ENCODE measurements around the gene SPATC1L.

Gene SPATC1L

DNA sequence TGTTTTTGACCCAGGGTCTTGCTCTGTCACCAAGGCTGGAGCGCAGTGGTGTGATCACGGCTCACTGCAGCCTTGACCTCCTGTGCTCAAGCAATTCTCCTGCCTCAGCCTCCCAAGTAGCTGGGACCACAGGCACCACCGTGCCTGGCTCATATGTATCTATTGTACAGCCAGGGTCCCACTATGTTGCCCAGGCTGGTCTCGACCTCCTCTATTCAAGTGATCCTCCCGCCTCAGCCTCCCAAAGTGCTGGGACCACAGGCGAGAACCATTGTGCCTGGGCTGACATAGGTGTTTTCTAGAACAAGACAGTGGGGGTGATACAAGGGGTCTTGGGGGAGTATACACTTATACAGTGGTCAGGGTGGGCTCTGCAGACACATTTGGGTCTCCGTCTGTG is 46.4 kb downstream of the SPATC1L start:
- H2AK5ac ChIP-seq (ENCODE audit: low read length, severe bottlenecking), result no peak overlapping the region
- no peak overlapping the region for H3K27ac ChIP-seq (ENCODE audit: low read length, poor library complexity, severe bottlenecking)
- no peaks in the 10 kb centered on the region for H3K9me3 ChIP-seq (ENCODE audit: control insufficient read depth, low read length)
- no peaks in the 10 kb centered on the region for H3K79me1 ChIP-seq (replicated peaks; ENCODE audit: low read length, poor library complexity, severe bottlenecking)
- no peak overlapping the region for H3K4me2 ChIP-seq (ENCODE audit: low read length, poor library complexity, severe bottlenecking)
- H3K27me3 ChIP-seq (ENCODE audit: control insufficient read depth in 1 of 2, insufficient read depth in 1 of 2, low read length in 2 of 2), result peaks cover 15 to 41% of the 10 kb centered on the region in 2 experiments
- no peak overlapping the region for H4K91ac ChIP-seq (ENCODE audit: low read length)
- peaks cover 17% of the 10 kb centered on the region for H3K4me1 ChIP-seq (ENCODE audit: control insufficient read depth, insufficient read depth, low read depth, low read length)
- no peak overlapping the region for H2BK15ac ChIP-seq (ENCODE audit: low read depth, poor library complexity, severe bottlenecking)
- no peak overlapping the region for H2BK12ac ChIP-seq (ENCODE audit: low read length in 2 of 2)
- no peak overlapping the region for H3K9ac ChIP-seq (ENCODE audit: low read length)
- H3K18ac ChIP-seq (ENCODE audit: low read depth in 1 of 2, low read length in 2 of 2), result no peak overlapping the region
- H2AFZ ChIP-seq (ENCODE audit: low read depth, low read length), result no peak overlapping the region
- no peak overlapping the region for H4K8ac ChIP-seq (ENCODE audit: low read length)
- H3K14ac ChIP-seq (ENCODE audit: low read length in 2 of 2), result no peak overlapping the region
- H3K4ac ChIP-seq (ENCODE audit: low read depth in 1 of 2, low read length in 2 of 2), result no peak overlapping the region
- DNase-seq, result no peak
- WGBS, result 91% methylated on average over 7 of the region's 7 CpGs
- H3K4me3 ChIP-seq (ENCODE audit: insufficient read depth in 1 of 2, low read depth in 1 of 2, low read length in 2 of 2), result no peak overlapping the region
- H2BK5ac ChIP-seq (ENCODE audit: low read depth, low read length, poor library complexity, severe bottlenecking), result no peak overlapping the region
- no peak overlapping the region for H2BK120ac ChIP-seq (ENCODE audit: low read depth, low read length)
- no peak overlapping the region for H3K23ac ChIP-seq (ENCODE audit: low read length in 2 of 2)
- H3K36me3 ChIP-seq (ENCODE audit: control insufficient read depth in 1 of 2, insufficient read depth in 2 of 2, low read depth in 1 of 2, low read length in 2 of 2), result peaks cover 0 to 2% of the 10 kb centered on the region in 2 experiments

DNA sequence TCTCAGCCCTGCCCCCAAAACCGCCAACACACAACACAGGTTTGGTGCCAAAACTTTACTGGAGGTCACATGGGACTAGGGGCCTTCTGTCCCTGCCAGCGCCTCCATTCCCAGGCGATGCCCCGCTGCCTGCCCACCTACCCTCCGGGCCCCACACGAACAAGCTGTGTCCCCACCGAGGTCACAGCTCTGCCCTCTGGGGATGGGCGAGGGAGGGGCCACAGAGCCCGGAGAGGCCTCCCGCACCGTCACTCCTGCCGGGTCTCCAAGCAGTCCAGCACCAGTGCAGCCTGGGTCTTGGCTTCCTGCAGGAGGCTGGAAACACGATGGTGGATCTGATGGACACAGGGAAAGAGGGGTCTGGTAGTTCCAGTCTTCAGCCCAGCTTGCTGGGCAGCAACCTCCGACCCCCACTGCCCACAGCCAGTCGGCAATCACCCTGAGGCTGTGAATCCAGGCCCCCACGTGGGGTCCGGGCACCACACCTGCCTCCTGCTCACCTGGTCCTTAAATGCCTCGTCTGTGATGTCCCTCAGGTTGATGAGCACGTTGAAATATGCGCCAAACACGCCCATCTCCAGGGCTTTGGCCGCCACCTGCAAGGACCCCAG is 47.4 kb downstream of the SPATC1L start:
- Histone ChIP-seq H3K27me3 (ENCODE audit: control insufficient read depth in 1 of 2, insufficient read depth in 1 of 2, low read length in 2 of 2) (peaks cover 15 to 35% of the 10 kb centered on the region in 2 experiments), H2BK15ac (ENCODE audit: low read depth, poor library complexity, severe bottlenecking) (no peak overlapping the region), H3K4ac (ENCODE audit: low read depth in 1 of 2, low read length in 2 of 2) (no peak overlapping the region), H3K9me3 (ENCODE audit: control insufficient read depth, low read length) (no peaks in the 10 kb centered on the region), H3K18ac (ENCODE audit: low read depth in 1 of 2, low read length in 2 of 2) (no peak overlapping the region), H2BK120ac (ENCODE audit: low read depth, low read length) (no peak overlapping the region), H2AFZ (ENCODE audit: low read depth, low read length) (no peak overlapping the region), H3K23ac (ENCODE audit: low read length in 2 of 2) (no peak overlapping the region), H4K91ac (ENCODE audit: low read length) (no peak overlapping the region), H3K9ac (ENCODE audit: low read length) (no peak overlapping the region), H3K36me3 (ENCODE audit: control insufficient read depth in 1 of 2, insufficient read depth in 2 of 2, low read depth in 1 of 2, low read length in 2 of 2) (peaks cover 9% of the 10 kb centered on the region in 2 experiments), H3K79me1 (replicated peaks; ENCODE audit: low read length, poor library complexity, severe bottlenecking) (no peaks in the 10 kb centered on the region), H3K4me2 (ENCODE audit: low read length, poor library complexity, severe bottlenecking) (no peak overlapping the region), H2AK5ac (ENCODE audit: low read length, severe bottlenecking) (no peak overlapping the region), H2BK12ac (ENCODE audit: low read length in 2 of 2) (no peak overlapping the region), H3K27ac (ENCODE audit: low read length, poor library complexity, severe bottlenecking) (no peak overlapping the region), H3K4me3 (ENCODE audit: insufficient read depth in 1 of 2, low read depth in 1 of 2, low read length in 2 of 2) (no peak overlapping the region), H3K14ac (ENCODE audit: low read length in 2 of 2) (peak overlapping the region in 1 of 2 experiments; percentile 61), H4K8ac (ENCODE audit: low read length) (no peak overlapping the region), H2BK5ac (ENCODE audit: low read depth, low read length, poor library complexity, severe bottlenecking) (no peak overlapping the region), H3K4me1 (ENCODE audit: control insufficient read depth, insufficient read depth, low read depth, low read length) (peaks cover 18% of the 10 kb centered on the region)
- no peak for DNase-seq
- 83% methylated on average over 22 of the region's 22 CpGs for WGBS

DNA sequence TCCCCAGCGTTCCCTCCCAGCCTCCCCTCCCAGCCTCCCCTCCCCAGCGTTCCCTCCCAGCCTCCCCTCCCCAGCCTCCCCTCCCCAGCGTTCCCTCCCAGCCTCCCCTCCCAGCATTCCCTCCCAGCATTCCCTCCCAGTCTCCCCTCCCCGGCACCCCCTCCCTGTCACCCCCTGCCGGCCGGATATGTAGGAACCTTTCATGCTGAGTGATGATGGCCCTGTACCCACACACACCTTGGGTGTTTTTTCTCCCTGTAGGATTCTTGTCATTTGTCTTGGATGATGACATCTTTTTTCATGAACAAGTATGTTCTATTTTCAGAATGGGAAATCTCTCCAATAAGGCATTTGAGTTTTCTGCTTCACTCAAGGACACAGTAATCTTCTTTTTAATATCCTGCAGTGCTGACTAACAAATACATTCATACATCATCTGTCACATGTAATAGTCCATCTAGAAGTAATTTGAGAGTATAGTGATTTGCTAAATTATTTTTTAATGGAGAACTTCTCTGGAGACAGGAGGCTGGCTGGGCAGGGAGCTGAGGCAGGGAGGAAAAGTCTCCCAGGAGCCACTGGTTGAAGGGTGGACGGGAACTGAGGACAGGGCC is 48.4 kb downstream of the SPATC1L start:
- Histone ChIP-seq H2AK5ac (ENCODE audit: low read length, severe bottlenecking) (no peak overlapping the region), H3K4me2 (ENCODE audit: low read length, poor library complexity, severe bottlenecking) (no peak overlapping the region), H3K18ac (ENCODE audit: low read depth in 1 of 2, low read length in 2 of 2) (no peak overlapping the region), H3K36me3 (ENCODE audit: control insufficient read depth in 1 of 2, insufficient read depth in 2 of 2, low read depth in 1 of 2, low read length in 2 of 2) (peaks cover 14 to 17% of the 10 kb centered on the region in 2 experiments), H3K4me1 (ENCODE audit: control insufficient read depth, insufficient read depth, low read depth, low read length) (peaks cover 18% of the 10 kb centered on the region), H4K8ac (ENCODE audit: low read length) (no peak overlapping the region), H4K91ac (ENCODE audit: low read length) (no peak overlapping the region), H3K27ac (ENCODE audit: low read length, poor library complexity, severe bottlenecking) (no peak overlapping the region), H3K4ac (ENCODE audit: low read depth in 1 of 2, low read length in 2 of 2) (no peak overlapping the region), H3K27me3 (ENCODE audit: control insufficient read depth in 1 of 2, insufficient read depth in 1 of 2, low read length in 2 of 2) (peaks cover 15 to 32% of the 10 kb centered on the region in 2 experiments), H2BK120ac (ENCODE audit: low read depth, low read length) (no peak overlapping the region), H3K14ac (ENCODE audit: low read length in 2 of 2) (no peak overlapping the region), H3K79me1 (replicated peaks; ENCODE audit: low read length, poor library complexity, severe bottlenecking) (no peaks in the 10 kb centered on the region), H2AFZ (ENCODE audit: low read depth, low read length) (no peak overlapping the region), H3K23ac (ENCODE audit: low read length in 2 of 2) (no peak overlapping the region), H3K4me3 (ENCODE audit: insufficient read depth in 1 of 2, low read depth in 1 of 2, low read length in 2 of 2) (no peak overlapping the region), H2BK12ac (ENCODE audit: low read length in 2 of 2) (no peak overlapping the region), H3K9me3 (ENCODE audit: control insufficient read depth, low read length) (no peaks in the 10 kb centered on the region), H2BK5ac (ENCODE audit: low read depth, low read length, poor library complexity, severe bottlenecking) (no peak overlapping the region), H2BK15ac (ENCODE audit: low read depth, poor library complexity, severe bottlenecking) (no peak overlapping the region), H3K9ac (ENCODE audit: low read length) (no peak overlapping the region)
- DNase-seq, result peak; percentile 10
- 31% methylated on average over 4 of the region's 7 CpGs for WGBS

DNA sequence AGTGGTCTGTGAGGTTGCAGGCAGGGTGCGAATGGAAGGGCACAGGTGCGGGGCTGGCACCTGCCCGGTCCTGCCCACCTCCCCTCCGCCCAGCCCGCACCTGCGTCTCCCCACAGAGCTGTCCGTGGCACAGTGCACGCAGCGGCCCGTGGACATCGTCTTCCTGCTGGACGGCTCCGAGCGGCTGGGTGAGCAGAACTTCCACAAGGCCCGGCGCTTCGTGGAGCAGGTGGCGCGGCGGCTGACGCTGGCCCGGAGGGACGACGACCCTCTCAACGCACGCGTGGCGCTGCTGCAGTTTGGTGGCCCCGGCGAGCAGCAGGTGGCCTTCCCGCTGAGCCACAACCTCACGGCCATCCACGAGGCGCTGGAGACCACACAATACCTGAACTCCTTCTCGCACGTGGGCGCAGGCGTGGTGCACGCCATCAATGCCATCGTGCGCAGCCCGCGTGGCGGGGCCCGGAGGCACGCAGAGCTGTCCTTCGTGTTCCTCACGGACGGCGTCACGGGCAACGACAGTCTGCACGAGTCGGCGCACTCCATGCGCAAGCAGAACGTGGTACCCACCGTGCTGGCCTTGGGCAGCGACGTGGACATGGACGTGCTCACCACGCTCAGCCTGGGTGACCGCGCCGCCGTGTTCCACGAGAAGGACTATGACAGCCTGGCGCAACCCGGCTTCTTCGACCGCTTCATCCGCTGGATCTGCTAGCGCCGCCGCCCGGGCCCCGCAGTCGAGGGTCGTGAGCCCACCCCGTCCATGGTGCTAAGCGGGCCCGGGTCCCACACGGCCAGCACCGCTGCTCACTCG is 52.2 kb downstream of the SPATC1L start:
- no peaks in the 10 kb centered on the region for H3K79me1 ChIP-seq (replicated peaks; ENCODE audit: low read length, poor library complexity, severe bottlenecking)
- no peak overlapping the region for H4K8ac ChIP-seq (ENCODE audit: low read length)
- no peak overlapping the region for H2BK120ac ChIP-seq (ENCODE audit: low read depth, low read length)
- H2AFZ ChIP-seq (ENCODE audit: low read depth, low read length), result no peak overlapping the region
- H3K23ac ChIP-seq (ENCODE audit: low read length in 2 of 2), result no peak overlapping the region
- H4K91ac ChIP-seq (ENCODE audit: low read length), result no peak overlapping the region
- H3K9me3 ChIP-seq (ENCODE audit: control insufficient read depth, low read length), result peaks cover 3% of the 10 kb centered on the region
- H3K27ac ChIP-seq (ENCODE audit: low read length, poor library complexity, severe bottlenecking), result no peak overlapping the region
- peaks cover 16% of the 10 kb centered on the region for H3K4me1 ChIP-seq (ENCODE audit: control insufficient read depth, insufficient read depth, low read depth, low read length)
- H2BK5ac ChIP-seq (ENCODE audit: low read depth, low read length, poor library complexity, severe bottlenecking), result no peak overlapping the region
- peaks cover 53 to 54% of the 10 kb centered on the region in 2 experiments for H3K36me3 ChIP-seq (ENCODE audit: control insufficient read depth in 1 of 2, insufficient read depth in 2 of 2, low read depth in 1 of 2, low read length in 2 of 2)
- H3K4me2 ChIP-seq (ENCODE audit: low read length, poor library complexity, severe bottlenecking), result no peak overlapping the region
- H2BK12ac ChIP-seq (ENCODE audit: low read length in 2 of 2), result peak overlapping the region in 1 of 2 experiments; percentile 2
- H3K27me3 ChIP-seq (ENCODE audit: control insufficient read depth in 1 of 2, insufficient read depth in 1 of 2, low read length in 2 of 2), result peaks cover 0 to 8% of the 10 kb centered on the region in 2 experiments
- no peak overlapping the region for H3K4ac ChIP-seq (ENCODE audit: low read depth in 1 of 2, low read length in 2 of 2)
- DNase-seq, result peak; percentile 10
- no peak overlapping the region for H3K9ac ChIP-seq (ENCODE audit: low read length)
- H3K14ac ChIP-seq (ENCODE audit: low read length in 2 of 2), result peak overlapping the region in 1 of 2 experiments; percentile 2
- no peak overlapping the region for H3K4me3 ChIP-seq (ENCODE audit: insufficient read depth in 1 of 2, low read depth in 1 of 2, low read length in 2 of 2)
- no peak overlapping the region for H2AK5ac ChIP-seq (ENCODE audit: low read length, severe bottlenecking)
- H2BK15ac ChIP-seq (ENCODE audit: low read depth, poor library complexity, severe bottlenecking), result no peak overlapping the region
- 97% methylated on average over 85 of the region's 85 CpGs for WGBS
- H3K18ac ChIP-seq (ENCODE audit: low read depth in 1 of 2, low read length in 2 of 2), result peak overlapping the region in 1 of 2 experiments; percentile 13
